BJ (cell line): ENCODE measurements around the gene MXRA8. TPM values are rescaled to one million over a fixed set of nuclear protein-coding genes. Genes with fewer than 3 reads are reported as not detected.
A peak's percentile ranks its signal among the peaks of the same experiment; 100 is the strongest.

Experiments
- CTCF ChIA-PET: fragments of 350-600 bp; formaldehyde crosslinking; extraction: SDS; loops from one replicate; lab custom pipeline; 2021; ENCODE audit warnings: antibody characterized with exemption, inconsistent platforms; lab: Yijun Ruan, JAX
- POLR2A ChIA-PET: fragments of 300-600 bp; sonication (Branson Sonifier 250); formaldehyde crosslinking; extraction: SDS; loops from one replicate; lab custom pipeline; 2021; ENCODE audit warnings: antibody characterized with exemption; lab: Charles Lee
- DNase-seq: peaks from one replicate; pipeline ENCODE4 v3.0.0-alpha.2; 2011; ENCODE audit warnings: low read depth
- H3K27me3 ChIP-seq: 2 replicates; pipeline ENCODE4 v1.6.0; 2011; ENCODE audit warnings: low read length; ENCODE audit not compliant: control insufficient read depth, insufficient read depth
- H3K36me3 ChIP-seq: 2 replicates; pipeline ENCODE4 v1.5.1; 2011; ENCODE audit warnings: low read length; ENCODE audit not compliant: control insufficient read depth, insufficient read depth
- H3K4me3 ChIP-seq: 2 replicates; pipeline ENCODE4 v1.5.1; 2011; ENCODE audit warnings: low read depth, mild to moderate bottlenecking, control low read depth, low read length
- polyA plus RNA-seq: library from polyadenylated mRNA; depleted of rRNA; stranded (reverse); fragments of >200 nt; gene quantifications from 2 replicates; pipeline ENCODE4 v1.2.3, GENCODE V29; 2011
- TF ChIP-seq, protein P1 (sequence below): IDR thresholded peaks from 2 replicates; pipeline ENCODE4 v1.5.1; 2011; ENCODE audit warnings: low read depth, mild to moderate bottlenecking, control low read depth, inconsistent platforms, low read length, moderate library complexity; ENCODE audit not compliant: insufficient read depth

The MXRA8 gene
- polyA plus RNA-seq, 1 experiment: 702 TPM

DNA sequence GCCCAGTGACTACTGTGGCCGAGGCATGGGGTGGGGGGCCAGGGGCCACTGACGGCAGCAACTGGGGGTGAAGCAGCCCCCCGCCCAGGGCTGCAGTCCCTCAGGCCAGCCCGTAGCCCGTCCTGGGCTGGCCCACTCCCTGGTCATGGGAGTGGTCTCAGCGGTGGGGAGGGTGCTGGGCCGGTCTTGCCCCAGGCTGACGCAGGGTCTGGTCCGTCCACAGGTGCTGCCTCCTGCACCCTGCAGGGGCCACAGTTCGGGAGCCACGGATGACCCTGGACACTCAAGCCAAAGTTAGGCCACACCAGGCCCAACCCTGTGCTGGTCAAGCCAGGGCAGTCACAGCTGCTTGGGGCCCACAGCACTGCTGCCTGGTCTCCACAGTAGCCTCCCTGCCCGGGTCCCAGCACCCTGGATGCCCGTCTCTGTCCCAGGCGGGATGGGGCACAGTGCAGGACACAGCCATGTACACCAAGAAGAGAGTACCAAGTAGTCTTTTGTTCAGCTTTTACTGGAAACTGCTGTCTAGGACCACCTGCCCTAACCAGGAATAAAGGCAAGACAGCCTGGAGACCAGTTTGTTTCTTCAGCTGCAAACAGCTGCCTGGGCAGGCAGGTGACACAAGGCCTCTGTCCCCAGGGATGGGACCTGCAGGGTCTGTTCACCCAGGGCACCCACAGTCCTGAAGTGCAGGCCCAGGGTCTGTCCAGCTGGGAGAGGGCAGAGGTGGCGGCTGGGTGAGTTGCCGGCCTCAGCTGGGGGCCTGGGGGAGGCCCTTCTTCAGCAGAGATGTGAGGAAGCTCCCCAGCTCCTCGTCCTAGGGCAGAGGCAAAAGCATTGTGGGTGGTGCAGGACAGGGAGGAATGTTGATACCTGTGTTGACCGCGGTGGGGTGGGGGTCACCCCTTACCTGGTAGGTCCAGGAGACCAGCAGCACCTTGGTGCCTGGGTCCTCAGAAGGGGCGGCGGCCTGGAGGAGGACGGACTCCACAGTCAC, 46.9 kb downstream of the MXRA8 start:
- TF ChIP-seq, protein P1, sequence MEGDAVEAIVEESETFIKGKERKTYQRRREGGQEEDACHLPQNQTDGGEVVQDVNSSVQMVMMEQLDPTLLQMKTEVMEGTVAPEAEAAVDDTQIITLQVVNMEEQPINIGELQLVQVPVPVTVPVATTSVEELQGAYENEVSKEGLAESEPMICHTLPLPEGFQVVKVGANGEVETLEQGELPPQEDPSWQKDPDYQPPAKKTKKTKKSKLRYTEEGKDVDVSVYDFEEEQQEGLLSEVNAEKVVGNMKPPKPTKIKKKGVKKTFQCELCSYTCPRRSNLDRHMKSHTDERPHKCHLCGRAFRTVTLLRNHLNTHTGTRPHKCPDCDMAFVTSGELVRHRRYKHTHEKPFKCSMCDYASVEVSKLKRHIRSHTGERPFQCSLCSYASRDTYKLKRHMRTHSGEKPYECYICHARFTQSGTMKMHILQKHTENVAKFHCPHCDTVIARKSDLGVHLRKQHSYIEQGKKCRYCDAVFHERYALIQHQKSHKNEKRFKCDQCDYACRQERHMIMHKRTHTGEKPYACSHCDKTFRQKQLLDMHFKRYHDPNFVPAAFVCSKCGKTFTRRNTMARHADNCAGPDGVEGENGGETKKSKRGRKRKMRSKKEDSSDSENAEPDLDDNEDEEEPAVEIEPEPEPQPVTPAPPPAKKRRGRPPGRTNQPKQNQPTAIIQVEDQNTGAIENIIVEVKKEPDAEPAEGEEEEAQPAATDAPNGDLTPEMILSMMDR: no peak
- Histone ChIP-seq H3K27me3 (no peaks in the 10 kb centered on the region), H3K36me3 (peaks cover 35% of the 10 kb centered on the region), H3K4me3 (no peak overlapping the region)
- DNase-seq: no peak
- ChIA-PET CTCF (no interaction called here), POLR2A (interaction anchor here (0.7 kb wide), 1 partner anchor 19 kb away, joined by 3 read pairs; no protein-coding TSS in a partner anchor)

DNA sequence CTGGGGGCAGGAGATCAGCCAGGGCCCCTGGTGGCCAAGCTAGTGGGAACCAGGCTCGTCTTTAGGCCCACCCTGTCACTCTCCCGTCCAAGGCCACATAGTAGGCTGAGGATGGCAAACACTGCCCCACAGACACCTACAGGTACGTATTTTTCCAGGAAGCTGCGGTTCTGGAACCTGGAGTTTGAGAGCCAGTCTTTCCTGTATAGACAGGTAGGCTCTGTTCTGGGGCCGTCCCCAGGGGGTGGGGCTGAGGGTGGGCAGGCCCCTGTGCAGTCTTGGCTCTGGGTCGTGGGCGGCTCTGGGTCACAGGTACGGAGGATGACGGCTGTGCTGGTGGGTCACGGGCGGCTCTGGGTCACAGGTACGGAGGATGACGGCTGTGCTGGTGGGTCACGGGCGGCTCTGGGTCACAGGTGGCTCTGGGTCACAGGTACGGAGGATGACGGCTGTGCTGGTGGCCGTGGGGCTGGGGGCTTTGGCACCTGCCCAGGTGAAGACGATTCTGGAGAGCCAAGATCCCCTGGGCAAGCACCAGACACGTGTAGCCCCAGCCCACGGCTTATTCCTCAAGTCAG, 47.8 kb downstream of the MXRA8 start:
- TF ChIP-seq, protein P1: no peak
- no peak overlapping the region for H3K4me3 ChIP-seq
- no peaks in the 10 kb centered on the region for H3K27me3 ChIP-seq
- peaks cover 35% of the 10 kb centered on the region for H3K36me3 ChIP-seq
- CTCF ChIA-PET: interaction anchor here (0.6 kb wide), 1 partner anchor 61 kb away, joined by 3 read pairs; no protein-coding TSS in a partner anchor
- POLR2A ChIA-PET: no interaction called here
- no peak for DNase-seq

DNA sequence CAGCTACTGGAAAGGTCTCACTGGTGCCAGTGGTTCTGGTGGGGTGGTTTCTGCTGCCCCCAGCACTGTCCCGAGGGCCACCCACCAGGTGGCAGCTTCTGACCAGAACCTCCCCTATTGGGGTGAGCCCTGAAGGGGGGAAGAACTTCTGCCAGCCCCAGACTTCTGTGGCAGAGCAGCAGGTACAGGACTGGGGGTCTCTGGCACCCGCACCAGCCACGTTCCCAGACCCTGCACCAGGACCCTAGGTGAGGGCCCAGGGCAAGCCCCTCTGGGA, 48.3 kb downstream of the MXRA8 start:
- CTCF ChIA-PET: interaction anchor here (0.6 to 1.1 kb wide), 2 partner anchors 61 to 62 kb away, joined by 3 read pairs; no protein-coding TSS in a partner anchor
- H3K36me3 ChIP-seq: peaks cover 35% of the 10 kb centered on the region
- TF ChIP-seq, protein P1: no peak

DNA sequence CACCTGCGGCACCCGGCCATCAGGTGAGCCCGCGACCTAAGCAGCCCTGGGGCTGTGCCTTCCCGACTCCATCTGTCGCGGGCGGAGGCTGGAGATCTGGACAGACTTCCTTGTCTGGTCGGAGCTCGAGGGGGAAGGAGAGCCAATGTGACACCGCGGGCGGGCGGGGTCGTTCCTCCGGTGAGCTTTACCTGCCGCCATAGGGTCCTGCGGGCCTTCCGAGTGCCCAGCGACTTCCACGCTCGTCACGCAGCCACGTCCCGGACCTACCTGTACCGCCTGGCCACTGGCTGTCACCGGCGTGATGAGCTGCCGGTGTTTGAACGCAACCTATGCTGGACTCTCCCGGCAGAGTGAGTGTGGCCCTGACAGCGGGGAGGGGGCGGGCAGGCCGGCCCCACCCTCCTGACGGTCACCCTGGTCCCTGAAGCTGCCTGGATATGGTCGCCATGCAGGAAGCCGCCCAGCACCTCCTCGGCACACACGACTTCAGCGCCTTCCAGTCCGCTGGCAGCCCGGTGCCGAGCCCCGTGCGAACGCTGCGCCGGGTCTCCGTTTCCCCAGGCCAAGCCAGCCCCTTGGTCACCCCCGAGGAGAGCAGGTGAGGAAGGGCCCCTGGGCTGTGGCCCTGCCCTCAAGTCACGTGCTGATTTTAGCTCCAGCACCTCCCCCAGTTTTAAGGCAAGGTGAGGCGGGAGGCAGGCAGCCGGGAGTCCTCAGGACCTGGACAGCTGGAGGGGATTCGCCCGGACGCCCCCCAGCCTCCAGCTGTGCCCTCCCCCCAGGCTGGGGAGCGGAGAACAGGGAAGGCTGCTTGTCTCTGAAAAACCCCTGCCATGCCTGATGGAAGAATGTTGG, 48.9 kb downstream of the MXRA8 start:
- Histone ChIP-seq H3K36me3 (peaks cover 33% of the 10 kb centered on the region), H3K4me3 (peak overlapping the region; percentile 88), H3K27me3 (no peaks in the 10 kb centered on the region)
- ChIA-PET CTCF (interaction anchor here (0.6 to 1.1 kb wide), 3 partner anchors 62 to 187 kb away, joined by 3 read pairs; no protein-coding TSS in a partner anchor), POLR2A (interaction anchor here (0.6 kb wide), 2 partner anchors 48 to 53 kb away, joined by 3 read pairs; no protein-coding TSS in a partner anchor)
- DNase-seq: no peak
- TF ChIP-seq, protein P1: no peak

More for the DNA sequence above, 48.3 kb downstream of the MXRA8 start:
- H3K27me3 ChIP-seq: no peaks in the 10 kb centered on the region
- POLR2A ChIA-PET: no interaction called here
- no peak overlapping the region for H3K4me3 ChIP-seq
- DNase-seq: no peak
